Astrocyte (in vitro differentiated cells and primary cell): Measurements from ENCODE around the gene CTXND2. TPM values are rescaled to one million over a fixed set of nuclear protein-coding genes. Genes with fewer than 3 reads are reported as not detected.

Source experiments
- DNase-seq: peaks from one replicate; pipeline ENCODE4 v3.0.0-alpha.2; 2010; ENCODE audit warnings: low read depth
- FAIRE-seq: peaks from 2 replicates; lab custom pipeline; 2011; peaks lifted over from hg19 to GRCh38; lab: Jason Lieb, UNC
- H2AFZ ChIP-seq: 2 replicates; pipeline ENCODE4 v1.6.0; 2012; ENCODE audit warnings: low read depth, low read length, inconsistent platforms
- H3K27ac ChIP-seq: 2 replicates; pipeline ENCODE4 v1.5.1; 2011; ENCODE audit warnings: low read depth, low read length, inconsistent platforms
- H3K27me3 ChIP-seq: 2 replicates; pipeline ENCODE4 v1.6.0; 2011; ENCODE audit warnings: low read length, inconsistent platforms; ENCODE audit not compliant: insufficient read depth
- H3K36me3 ChIP-seq: 2 replicates; pipeline ENCODE4 v1.5.1; 2011; ENCODE audit warnings: low read length, inconsistent platforms; ENCODE audit not compliant: insufficient read depth
- H3K4me1 ChIP-seq: 2 replicates; pipeline ENCODE4 v1.5.1; 2011; ENCODE audit warnings: low read length, inconsistent platforms; ENCODE audit not compliant: insufficient read depth
- H3K4me2 ChIP-seq: 2 replicates; pipeline ENCODE4 v1.6.0; 2012; ENCODE audit warnings: low read length, inconsistent platforms
- H3K4me3 ChIP-seq: 2 replicates; pipeline ENCODE4 v1.5.1; 2011; ENCODE audit warnings: low read depth, mild to moderate bottlenecking, low read length, inconsistent platforms; ENCODE audit not compliant: insufficient read depth
- H3K79me2 ChIP-seq: 2 replicates; pipeline ENCODE4 v1.6.0; 2012; ENCODE audit warnings: mild to moderate bottlenecking, low read length, inconsistent platforms; ENCODE audit not compliant: insufficient read depth
- H3K9ac ChIP-seq: 2 replicates; pipeline ENCODE4 v1.6.0; 2012; ENCODE audit warnings: mild to moderate bottlenecking, low read length, inconsistent platforms
- H3K9me3 ChIP-seq: 2 replicates; pipeline ENCODE4 v1.5.1; 2012; ENCODE audit warnings: low read depth, mild to moderate bottlenecking, low read length, inconsistent platforms; ENCODE audit not compliant: insufficient read depth
- H4K20me1 ChIP-seq: 2 replicates; pipeline ENCODE4 v1.6.0; 2012; ENCODE audit warnings: low read length, inconsistent platforms; ENCODE audit not compliant: insufficient read depth
- H3K27ac Mint-ChIP-seq: one replicate; pipeline ENCODE4 v1.8.0; 2021; ENCODE audit warnings: mild to moderate bottlenecking, mixed read lengths; ENCODE audit not compliant: unreplicated experiment
- H3K27me3 Mint-ChIP-seq: one replicate; pipeline ENCODE4 v1.8.0; 2021; ENCODE audit warnings: low read depth, mixed read lengths; ENCODE audit not compliant: unreplicated experiment
- H3K36me3 Mint-ChIP-seq: one replicate; pipeline ENCODE4 v1.8.0; 2021; ENCODE audit warnings: low read depth, mixed read lengths; ENCODE audit not compliant: unreplicated experiment
- H3K4me1 Mint-ChIP-seq: one replicate; pipeline ENCODE4 v1.8.0; 2021; ENCODE audit warnings: low read depth, mixed read lengths; ENCODE audit not compliant: unreplicated experiment
- H3K4me3 Mint-ChIP-seq: one replicate; pipeline ENCODE4 v1.8.0; 2021; ENCODE audit warnings: mild to moderate bottlenecking, moderate library complexity, mixed read lengths; ENCODE audit not compliant: unreplicated experiment
- H3K9me3 Mint-ChIP-seq: one replicate; pipeline ENCODE4 v1.8.0; 2021; ENCODE audit warnings: mild to moderate bottlenecking, mixed read lengths; ENCODE audit not compliant: unreplicated experiment
- EZH2 ChIP-seq: IDR thresholded peaks from 2 replicates; pipeline ENCODE4 v1.6.1; 2012; ENCODE audit warnings: mild to moderate bottlenecking, low read length, inconsistent platforms; ENCODE audit not compliant: insufficient read depth
- total RNA-seq: library from RNA; stranded (reverse); gene quantifications from 2 replicates; pipeline ENCODE4 v1.2.1, GENCODE V29; 2021
- TF ChIP-seq, protein P1 (sequence below): IDR thresholded peaks from 2 replicates; pipeline ENCODE4 v1.5.1; 2011; ENCODE audit warnings: low read depth, mild to moderate bottlenecking, inconsistent platforms, low read length, moderate library complexity; ENCODE audit not compliant: insufficient read depth

CTXND2 gene
- total RNA-seq, 1 donor from 2014 or later = not detected

DNA sequence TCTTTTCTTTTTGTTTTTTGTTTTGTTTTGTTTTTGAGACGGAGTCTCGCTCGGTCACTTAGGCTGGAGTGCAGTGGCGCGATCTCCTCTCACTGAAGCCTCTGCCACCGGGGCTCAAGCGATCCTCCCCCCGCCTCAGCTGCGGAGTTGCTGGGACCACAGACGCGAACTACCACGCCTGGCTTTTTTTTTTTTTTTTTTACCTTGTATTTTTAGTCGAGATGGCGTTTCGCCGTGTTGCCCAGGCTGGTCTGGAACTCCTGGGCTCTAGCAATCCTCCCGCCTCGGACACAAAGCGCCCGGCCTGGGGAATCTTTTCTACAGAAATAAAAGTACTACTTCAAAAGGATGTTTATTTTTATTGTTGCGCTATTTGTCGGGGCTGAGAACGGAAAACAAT lies 38.1 kb downstream of the CTXND2 start:
- Histone ChIP-seq H3K9ac (no peak overlapping the region), H3K4me3 (peak overlapping the region; percentile 24), H3K79me2 (peaks cover 15% of the 10 kb centered on the region), H3K27me3 (no peaks in the 10 kb centered on the region), H2AFZ (no peak overlapping the region), H3K36me3 (peaks cover 9% of the 10 kb centered on the region), H4K20me1 (no peaks in the 10 kb centered on the region), H3K4me2 (peak overlapping the region; percentile 87), H3K27ac (no peak overlapping the region), H3K4me1 (no peaks in the 10 kb centered on the region), H3K9me3 (no peaks in the 10 kb centered on the region)
- no peaks in the 10 kb centered on the region for H3K27me3 Mint-ChIP-seq
- H3K27ac Mint-ChIP-seq = no peak overlapping the region
- DNase-seq (no peak), FAIRE-seq (no peak)
- H3K4me1 Mint-ChIP-seq = peaks cover 2% of the 10 kb centered on the region
- no peak overlapping the region for H3K4me3 Mint-ChIP-seq
- TF ChIP-seq, protein P1, sequence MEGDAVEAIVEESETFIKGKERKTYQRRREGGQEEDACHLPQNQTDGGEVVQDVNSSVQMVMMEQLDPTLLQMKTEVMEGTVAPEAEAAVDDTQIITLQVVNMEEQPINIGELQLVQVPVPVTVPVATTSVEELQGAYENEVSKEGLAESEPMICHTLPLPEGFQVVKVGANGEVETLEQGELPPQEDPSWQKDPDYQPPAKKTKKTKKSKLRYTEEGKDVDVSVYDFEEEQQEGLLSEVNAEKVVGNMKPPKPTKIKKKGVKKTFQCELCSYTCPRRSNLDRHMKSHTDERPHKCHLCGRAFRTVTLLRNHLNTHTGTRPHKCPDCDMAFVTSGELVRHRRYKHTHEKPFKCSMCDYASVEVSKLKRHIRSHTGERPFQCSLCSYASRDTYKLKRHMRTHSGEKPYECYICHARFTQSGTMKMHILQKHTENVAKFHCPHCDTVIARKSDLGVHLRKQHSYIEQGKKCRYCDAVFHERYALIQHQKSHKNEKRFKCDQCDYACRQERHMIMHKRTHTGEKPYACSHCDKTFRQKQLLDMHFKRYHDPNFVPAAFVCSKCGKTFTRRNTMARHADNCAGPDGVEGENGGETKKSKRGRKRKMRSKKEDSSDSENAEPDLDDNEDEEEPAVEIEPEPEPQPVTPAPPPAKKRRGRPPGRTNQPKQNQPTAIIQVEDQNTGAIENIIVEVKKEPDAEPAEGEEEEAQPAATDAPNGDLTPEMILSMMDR = no peak
- no peak for TF ChIP-seq EZH2
- peaks cover 10% of the 10 kb centered on the region for H3K36me3 Mint-ChIP-seq
- no peaks in the 10 kb centered on the region for H3K9me3 Mint-ChIP-seq

DNA sequence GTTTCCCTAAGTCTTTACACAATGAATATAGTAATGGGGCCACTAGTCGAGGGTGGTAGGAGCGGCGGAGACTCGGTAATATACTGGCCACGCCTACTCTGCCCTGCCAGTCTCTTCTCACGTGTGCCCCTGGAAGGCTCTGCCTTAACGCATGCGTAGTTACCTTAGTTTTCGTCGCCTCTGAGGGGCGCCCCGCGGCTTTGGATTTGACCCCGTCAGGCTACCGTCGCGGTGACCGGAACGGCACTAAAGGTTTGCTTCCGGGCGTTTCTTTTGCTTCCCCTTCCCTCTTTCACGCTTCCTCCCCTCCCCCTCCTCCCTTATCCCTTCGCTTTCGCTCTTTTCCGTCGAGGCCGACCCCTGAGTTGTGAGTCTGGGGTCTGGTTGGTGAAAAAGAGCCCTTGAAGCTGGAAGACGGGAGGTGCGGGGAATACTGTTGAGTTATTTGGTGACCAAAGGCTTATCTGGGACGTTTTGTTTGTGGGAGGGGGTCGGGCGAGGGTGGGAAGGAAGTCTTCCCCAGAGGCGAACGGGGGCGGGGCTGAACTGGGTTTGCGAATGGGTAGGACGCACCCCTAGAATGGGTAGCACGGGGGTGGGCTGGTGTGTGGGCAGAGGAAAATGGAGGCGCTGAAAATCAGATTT lies 39.3 kb downstream of the CTXND2 start, which contains the start of gene SETDB1:
Gene SETDB1 (plus strand): TSS at position 267 of the 645 bp plus-strand sequence. CDS start 1,352 bp downstream, outside the sequence.
- Histone ChIP-seq H3K27me3 (no peaks in the 10 kb centered on the region), H2AFZ (peak within 1 kb of the TSS; percentile 94), H3K9me3 (no peaks in the 10 kb centered on the region), H3K4me2 (peak within 1 kb of the TSS; percentile 87), H4K20me1 (no peaks in the 10 kb centered on the region), H3K36me3 (peaks cover 16% of the 10 kb centered on the region), H3K27ac (peak within 1 kb of the TSS; percentile 90), H3K4me1 (no peaks in the 10 kb centered on the region), H3K79me2 (peaks cover 15% of the 10 kb centered on the region), H3K9ac (peak within 1 kb of the TSS; percentile 95), H3K4me3 (peak within 1 kb of the TSS; percentile 92)
- H3K9me3 Mint-ChIP-seq = no peaks in the 10 kb centered on the region
- no peaks in the 10 kb centered on the region for H3K27me3 Mint-ChIP-seq
- DNase-seq (peak; percentile 88), FAIRE-seq (no peak)
- peaks cover 14% of the 10 kb centered on the region for H3K36me3 Mint-ChIP-seq
- H3K4me1 Mint-ChIP-seq = peaks cover 2% of the 10 kb centered on the region
- peak within 1 kb of the TSS; percentile 98 for H3K4me3 Mint-ChIP-seq
- peak within 1 kb of the TSS; percentile 98 for H3K27ac Mint-ChIP-seq
- TF ChIP-seq, protein P1 = no peak
- TF ChIP-seq EZH2 = no peak

DNA sequence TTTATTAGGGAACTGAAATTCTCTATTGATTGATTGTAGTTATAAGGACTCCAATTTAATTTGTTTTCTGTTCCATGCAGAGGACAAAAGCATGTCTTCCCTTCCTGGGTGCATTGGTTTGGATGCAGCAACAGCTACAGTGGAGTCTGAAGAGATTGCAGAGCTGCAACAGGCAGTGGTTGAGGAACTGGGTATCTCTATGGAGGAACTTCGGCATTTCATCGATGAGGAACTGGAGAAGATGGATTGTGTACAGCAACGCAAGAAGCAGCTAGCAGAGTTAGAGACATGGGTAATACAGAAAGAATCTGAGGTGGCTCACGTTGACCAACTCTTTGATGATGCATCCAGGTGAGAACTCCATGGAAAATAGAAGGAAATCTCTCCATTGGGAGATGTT lies 40.7 kb downstream of the CTXND2 start:
- Mint-ChIP-seq H3K9me3 (peaks cover 2% of the 10 kb centered on the region), H3K27me3 (no peaks in the 10 kb centered on the region), H3K36me3 (peaks cover 24% of the 10 kb centered on the region), H3K4me3 (peak overlapping the region; percentile 98), H3K4me1 (peaks cover under 1% of the 10 kb centered on the region), H3K27ac (no peak overlapping the region)
- Histone ChIP-seq H3K27me3 (no peaks in the 10 kb centered on the region), H3K9ac (no peak overlapping the region), H3K79me2 (peaks cover 15% of the 10 kb centered on the region), H4K20me1 (no peaks in the 10 kb centered on the region), H3K4me1 (no peaks in the 10 kb centered on the region), H3K4me3 (no peak overlapping the region), H3K9me3 (no peaks in the 10 kb centered on the region), H3K36me3 (peaks cover 24% of the 10 kb centered on the region), H3K4me2 (peak overlapping the region; percentile 87), H2AFZ (no peak overlapping the region), H3K27ac (no peak overlapping the region)
- no peak for DNase-seq
- TF ChIP-seq, protein P1 = no peak
- no peak for TF ChIP-seq EZH2
- FAIRE-seq = no peak
